Neural cell (in vitro differentiated cells): ENCODE measurements around the gene SDK1. TPM values are rescaled to one million over a fixed set of nuclear protein-coding genes. Genes with fewer than 3 reads are reported as not detected.

Experiments used
- H2AFZ ChIP-seq: fragments of 200-600, 300-800 bp; sonication (generic), shearing (Covaris generic); 2 replicates; pipeline ENCODE4 v1.6.0; 2014; ENCODE audit warnings: low read depth, mild to moderate bottlenecking, antibody characterized with exemption, low read length, moderate library complexity
- H3F3A ChIP-seq: fragments of 200-600 bp; shearing (Covaris generic); 2 replicates; pipeline ENCODE4 v1.6.1; 2016; ENCODE audit warnings: mild to moderate bottlenecking, moderate library complexity, mixed read lengths, antibody characterized with exemption, low read length; ENCODE audit not compliant: insufficient read depth, poor library complexity, severe bottlenecking
- H3K27ac ChIP-seq: fragments of 200-600, 300-800 bp; sonication (generic), shearing (Covaris generic); 2 replicates; pipeline ENCODE4 v1.5.1; 2014; ENCODE audit warnings: mild to moderate bottlenecking, low read length, moderate library complexity
- H3K27me3 ChIP-seq: fragments of 300-800, 200-600 bp; sonication (generic), shearing (Covaris generic); 2 replicates; pipeline ENCODE4 v1.6.0; 2014; ENCODE audit warnings: mild to moderate bottlenecking, low read depth, low read length, moderate library complexity; ENCODE audit not compliant: insufficient read depth
- H3K36me3 ChIP-seq: fragments of 300-800, 200-600 bp; sonication (generic), shearing (Covaris generic); 2 replicates; pipeline ENCODE4 v1.5.1; 2014; ENCODE audit warnings: mild to moderate bottlenecking, antibody characterized with exemption, low read length, moderate library complexity; ENCODE audit not compliant: insufficient read depth
- H3K4me2 ChIP-seq: fragments of 300-800, 200-600 bp; sonication (generic), shearing (Covaris generic); 2 replicates; pipeline ENCODE4 v1.6.0; 2014; ENCODE audit warnings: mild to moderate bottlenecking, low read length
- H3K4me3 ChIP-seq: fragments of 300-800, 200-600 bp; sonication (generic), shearing (Covaris generic); 2 replicates; pipeline ENCODE4 v1.5.1; 2014; ENCODE audit warnings: mild to moderate bottlenecking, low read length, moderate library complexity
- H3K79me2 ChIP-seq: fragments of 200-600 bp; shearing (Covaris generic); replicated peaks from 2 replicates; pipeline ENCODE4 v1.6.0; 2014; ENCODE audit warnings: mild to moderate bottlenecking, low read length, moderate library complexity; ENCODE audit not compliant: insufficient read depth
- H3K9ac ChIP-seq: fragments of 300-800, 200-600 bp; sonication (generic), shearing (Covaris generic); 2 replicates; pipeline ENCODE4 v1.6.1; 2016; ENCODE audit warnings: mild to moderate bottlenecking, low read length, mixed read lengths
- H3K9me2 ChIP-seq: fragments of 200-600 bp; shearing (Covaris generic); 2 replicates; pipeline ENCODE4 v1.6.1; 2016; ENCODE audit warnings: mild to moderate bottlenecking, low read length, mixed read lengths; ENCODE audit not compliant: insufficient read depth
- H3K9me3 ChIP-seq: fragments of 200-600, 300-800 bp; sonication (generic), shearing (Covaris generic); 2 replicates; pipeline ENCODE4 v1.6.1; 2016; ENCODE audit warnings: mild to moderate bottlenecking, mixed run types, low read length, moderate library complexity, mixed read lengths
- H4K20me1 ChIP-seq: fragments of 200-600 bp; shearing (Covaris generic); 2 replicates; pipeline ENCODE4 v1.6.1; 2016; ENCODE audit warnings: mild to moderate bottlenecking, mixed run types; ENCODE audit not compliant: insufficient read depth
- EP300 ChIP-seq: fragments of 450-650 bp; conservative IDR thresholded peaks from 2 replicates; pipeline ENCODE4 v1.6.1; 2014; ENCODE audit warnings: antibody characterized with exemption, mild to moderate bottlenecking, moderate library complexity; ENCODE audit not compliant: poor library complexity, severe bottlenecking
- EZH2 ChIP-seq: fragments of 200-600, 300-800 bp; shearing (Covaris generic), sonication (generic); IDR thresholded peaks from 2 replicates; pipeline ENCODE4 v1.6.1; 2014; ENCODE audit warnings: antibody characterized with exemption, low read length, borderline replicate concordance, mild to moderate bottlenecking; ENCODE audit not compliant: insufficient read depth, poor library complexity, severe bottlenecking
- MXI1 ChIP-seq: fragments of 450-650 bp; conservative IDR thresholded peaks from 2 replicates; pipeline ENCODE4 v1.6.1; 2014; ENCODE audit warnings: antibody characterized with exemption, mild to moderate bottlenecking; ENCODE audit not compliant: poor library complexity, severe bottlenecking
- POLR2AphosphoS5 ChIP-seq: IDR thresholded peaks from 2 replicates; pipeline ENCODE4 v1.6.1; 2012
- RAD21 ChIP-seq: fragments of 450-650 bp; conservative IDR thresholded peaks from 2 replicates; pipeline ENCODE4 v1.6.1; 2014; ENCODE audit warnings: antibody characterized with exemption, mild to moderate bottlenecking, moderate library complexity
- SMC3 ChIP-seq: fragments of 450-650 bp; conservative IDR thresholded peaks from 2 replicates; pipeline ENCODE4 v1.6.1; 2014; ENCODE audit warnings: antibody characterized with exemption, mild to moderate bottlenecking, moderate library complexity; ENCODE audit not compliant: poor library complexity
- TAF1 ChIP-seq: IDR thresholded peaks from 2 replicates; pipeline ENCODE4 v1.6.1; 2012; ENCODE audit warnings: low read depth
- polyA plus RNA-seq: library from polyadenylated mRNA; depleted of rRNA; stranded (reverse); fragments of >200 nt; gene quantifications from 2 replicates; pipeline ENCODE4 v1.2.3, GENCODE V29; 2014
- TF ChIP-seq, protein P1 (sequence below): IDR thresholded peaks from 2 replicates; pipeline ENCODE4 v1.6.1; 2012; ENCODE audit warnings: borderline replicate concordance
- TF ChIP-seq, protein P2 (sequence below): fragments of 450-650 bp; IDR thresholded peaks from 2 replicates; pipeline ENCODE4 v1.5.1; 2014; ENCODE audit warnings: antibody characterized with exemption, mild to moderate bottlenecking, moderate library complexity; ENCODE audit not compliant: poor library complexity, severe bottlenecking

The SDK1 gene
- polyA plus RNA-seq, 1 donor from 2014 or later = 2.7 TPM

GRCh38 chr7:3267966-3268690 is 32.9 kb upstream of the SDK1 start:
- no peaks in the 10 kb centered on the region for H4K20me1 ChIP-seq
- TF ChIP-seq SMC3 = no peak
- TF ChIP-seq, protein P1, sequence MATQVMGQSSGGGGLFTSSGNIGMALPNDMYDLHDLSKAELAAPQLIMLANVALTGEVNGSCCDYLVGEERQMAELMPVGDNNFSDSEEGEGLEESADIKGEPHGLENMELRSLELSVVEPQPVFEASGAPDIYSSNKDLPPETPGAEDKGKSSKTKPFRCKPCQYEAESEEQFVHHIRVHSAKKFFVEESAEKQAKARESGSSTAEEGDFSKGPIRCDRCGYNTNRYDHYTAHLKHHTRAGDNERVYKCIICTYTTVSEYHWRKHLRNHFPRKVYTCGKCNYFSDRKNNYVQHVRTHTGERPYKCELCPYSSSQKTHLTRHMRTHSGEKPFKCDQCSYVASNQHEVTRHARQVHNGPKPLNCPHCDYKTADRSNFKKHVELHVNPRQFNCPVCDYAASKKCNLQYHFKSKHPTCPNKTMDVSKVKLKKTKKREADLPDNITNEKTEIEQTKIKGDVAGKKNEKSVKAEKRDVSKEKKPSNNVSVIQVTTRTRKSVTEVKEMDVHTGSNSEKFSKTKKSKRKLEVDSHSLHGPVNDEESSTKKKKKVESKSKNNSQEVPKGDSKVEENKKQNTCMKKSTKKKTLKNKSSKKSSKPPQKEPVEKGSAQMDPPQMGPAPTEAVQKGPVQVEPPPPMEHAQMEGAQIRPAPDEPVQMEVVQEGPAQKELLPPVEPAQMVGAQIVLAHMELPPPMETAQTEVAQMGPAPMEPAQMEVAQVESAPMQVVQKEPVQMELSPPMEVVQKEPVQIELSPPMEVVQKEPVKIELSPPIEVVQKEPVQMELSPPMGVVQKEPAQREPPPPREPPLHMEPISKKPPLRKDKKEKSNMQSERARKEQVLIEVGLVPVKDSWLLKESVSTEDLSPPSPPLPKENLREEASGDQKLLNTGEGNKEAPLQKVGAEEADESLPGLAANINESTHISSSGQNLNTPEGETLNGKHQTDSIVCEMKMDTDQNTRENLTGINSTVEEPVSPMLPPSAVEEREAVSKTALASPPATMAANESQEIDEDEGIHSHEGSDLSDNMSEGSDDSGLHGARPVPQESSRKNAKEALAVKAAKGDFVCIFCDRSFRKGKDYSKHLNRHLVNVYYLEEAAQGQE = no peak
- TF ChIP-seq MXI1 = no peak
- H3K27me3 ChIP-seq = no peaks in the 10 kb centered on the region
- H3K27ac ChIP-seq = no peak overlapping the region
- no peaks in the 10 kb centered on the region for H3K79me2 ChIP-seq
- no peaks in the 10 kb centered on the region for H3F3A ChIP-seq
- no peak overlapping the region for H3K4me2 ChIP-seq
- no peak overlapping the region for H2AFZ ChIP-seq
- H3K9me3 ChIP-seq = no peaks in the 10 kb centered on the region
- H3K4me3 ChIP-seq = no peak overlapping the region
- H3K9ac ChIP-seq = no peak overlapping the region
- no peaks in the 10 kb centered on the region for H3K9me2 ChIP-seq
- no peaks in the 10 kb centered on the region for H3K36me3 ChIP-seq

DNA sequence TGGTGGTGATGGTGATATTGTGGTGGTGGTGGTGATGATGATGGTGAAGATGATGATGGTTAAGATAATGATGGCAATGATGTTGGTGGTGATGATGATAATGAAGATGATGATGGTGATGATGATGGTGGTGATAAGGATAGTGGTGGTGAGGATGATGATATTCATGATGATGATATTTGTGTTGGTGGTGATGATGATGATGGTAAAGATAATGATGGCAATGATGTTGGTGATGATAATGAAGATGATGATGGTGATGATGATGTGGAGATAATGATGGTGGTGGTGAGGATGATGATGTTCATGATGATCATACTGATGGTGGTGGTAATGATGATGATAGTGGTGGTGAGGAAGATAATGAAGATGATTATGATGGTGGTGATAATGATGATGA is 30.7 kb upstream of the SDK1 start:
- Histone ChIP-seq H3F3A (no peaks in the 10 kb centered on the region), H3K4me3 (no peak overlapping the region), H3K9me2 (no peaks in the 10 kb centered on the region), H2AFZ (no peak overlapping the region), H3K9me3 (no peaks in the 10 kb centered on the region), H3K27me3 (no peaks in the 10 kb centered on the region), H3K4me2 (no peak overlapping the region), H3K36me3 (no peaks in the 10 kb centered on the region), H3K9ac (no peak overlapping the region), H3K79me2 (no peaks in the 10 kb centered on the region), H3K27ac (no peak overlapping the region), H4K20me1 (no peaks in the 10 kb centered on the region)
- TF ChIP-seq, protein P2, sequence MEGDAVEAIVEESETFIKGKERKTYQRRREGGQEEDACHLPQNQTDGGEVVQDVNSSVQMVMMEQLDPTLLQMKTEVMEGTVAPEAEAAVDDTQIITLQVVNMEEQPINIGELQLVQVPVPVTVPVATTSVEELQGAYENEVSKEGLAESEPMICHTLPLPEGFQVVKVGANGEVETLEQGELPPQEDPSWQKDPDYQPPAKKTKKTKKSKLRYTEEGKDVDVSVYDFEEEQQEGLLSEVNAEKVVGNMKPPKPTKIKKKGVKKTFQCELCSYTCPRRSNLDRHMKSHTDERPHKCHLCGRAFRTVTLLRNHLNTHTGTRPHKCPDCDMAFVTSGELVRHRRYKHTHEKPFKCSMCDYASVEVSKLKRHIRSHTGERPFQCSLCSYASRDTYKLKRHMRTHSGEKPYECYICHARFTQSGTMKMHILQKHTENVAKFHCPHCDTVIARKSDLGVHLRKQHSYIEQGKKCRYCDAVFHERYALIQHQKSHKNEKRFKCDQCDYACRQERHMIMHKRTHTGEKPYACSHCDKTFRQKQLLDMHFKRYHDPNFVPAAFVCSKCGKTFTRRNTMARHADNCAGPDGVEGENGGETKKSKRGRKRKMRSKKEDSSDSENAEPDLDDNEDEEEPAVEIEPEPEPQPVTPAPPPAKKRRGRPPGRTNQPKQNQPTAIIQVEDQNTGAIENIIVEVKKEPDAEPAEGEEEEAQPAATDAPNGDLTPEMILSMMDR = no peak
- TF ChIP-seq RAD21 (no peak), MXI1 (no peak), POLR2AphosphoS5 (no peak), EP300 (no peak), TAF1 (no peak), SMC3 (no peak), EZH2 (no peak)
- TF ChIP-seq, protein P1 = no peak
